HG03442 (cell line): Measurements from ENCODE around the gene TPPP.
"Not testable (repeated sequence)": the region's sequence is repeated elsewhere in the genome, so short reads cannot be mapped to it uniquely, and the experiment has no call there.

Source experiments
- ATAC-seq: cut with Tn5 transposase; IDR thresholded peaks from one replicate; pipeline ENCODE4 v1.9.1; 2021; ENCODE audit warnings: mild to moderate bottlenecking, moderate library complexity; ENCODE audit not compliant: unreplicated experiment

TPPP gene

GRCh38 chr5:679166-679895, 13.8 kb downstream of the TPPP start:
- not testable (repeated sequence) for ATAC-seq

GRCh38 chr5:678521-678920, 14.6 kb downstream of the TPPP start:
- ATAC-seq, result not testable (repeated sequence)

- ATAC-seq, result no peak
These were observed 15.7 kb downstream of the TPPP start for GRCh38 chr5:677131-678101.

GRCh38 chr5:676699-677076, 16.5 kb downstream of the TPPP start:
- ATAC-seq, result no peak

- no peak for ATAC-seq
These were observed 17.1 kb downstream of the TPPP start for GRCh38 chr5:675871-676698.

- no peak for ATAC-seq
These were observed 17.9 kb downstream of the TPPP start for GRCh38 chr5:675111-675870.

GRCh38 chr5:674630-675011, 18.5 kb downstream of the TPPP start:
- no peak for ATAC-seq

GRCh38 chr5:673831-674629, 19.1 kb downstream of the TPPP start:
- no peak for ATAC-seq

- no peak for ATAC-seq
These were observed 19.9 kb downstream of the TPPP start for GRCh38 chr5:673161-673830.

GRCh38 chr5:672329-673160, 20.6 kb downstream of the TPPP start:
- ATAC-seq, result no peak

- ATAC-seq, result peak; percentile 53
These were observed 21.5 kb downstream of the TPPP start for GRCh38 chr5:671459-672328.

- ATAC-seq, result no peak
These were observed 22.5 kb downstream of the TPPP start for GRCh38 chr5:670396-671270.

- ATAC-seq, result no peak
These were observed 23.2 kb downstream of the TPPP start for GRCh38 chr5:669842-670395.

- no peak for ATAC-seq
These were observed 23.9 kb downstream of the TPPP start for GRCh38 chr5:669111-669841.

- no peak for ATAC-seq
These were observed 24.7 kb downstream of the TPPP start for GRCh38 chr5:668283-668995.
